Glutamatergic neuron (in vitro differentiated cells): ENCODE data around the gene IKZF3. TPM values are rescaled to one million over a fixed set of nuclear protein-coding genes. Genes with fewer than 3 reads are reported as not detected.

Experiments used
- DNase-seq: peaks from one replicate; pipeline ENCODE4 v3.0.0; 2022
- H3K27ac Mint-ChIP-seq: one replicate; pipeline ENCODE4 v1.8.0; 2020; ENCODE audit warnings: mild to moderate bottlenecking, mixed read lengths, inconsistent platforms; ENCODE audit not compliant: unreplicated experiment
- H3K27me3 Mint-ChIP-seq: one replicate; pipeline ENCODE4 v1.8.0; 2020; ENCODE audit warnings: mild to moderate bottlenecking, moderate library complexity, mixed read lengths, inconsistent platforms; ENCODE audit not compliant: unreplicated experiment
- H3K36me3 Mint-ChIP-seq: one replicate; pipeline ENCODE4 v1.8.0; 2020; ENCODE audit warnings: mild to moderate bottlenecking, mixed read lengths, inconsistent platforms; ENCODE audit not compliant: unreplicated experiment
- H3K4me1 Mint-ChIP-seq: one replicate; pipeline ENCODE4 v1.8.0; 2020; ENCODE audit warnings: mild to moderate bottlenecking, low read depth, mixed read lengths, inconsistent platforms; ENCODE audit not compliant: unreplicated experiment
- H3K4me3 Mint-ChIP-seq: one replicate; pipeline ENCODE4 v1.8.0; 2020; ENCODE audit warnings: mild to moderate bottlenecking, mixed read lengths, inconsistent platforms; ENCODE audit not compliant: unreplicated experiment
- H3K9me3 Mint-ChIP-seq: one replicate; pipeline ENCODE4 v1.8.0; 2020; ENCODE audit warnings: mild to moderate bottlenecking, moderate library complexity, mixed read lengths, inconsistent platforms; ENCODE audit not compliant: unreplicated experiment
- total RNA-seq: library from RNA; stranded (reverse); fragmentation: NEBNext Ultra II Directional; extraction: Animal tissue kit (Norgen Biotek cat#: 25700); gene quantifications from one replicate; pipeline ENCODE4 v1.2.1, GENCODE V29; 2021; ENCODE audit not compliant: unreplicated experiment
- TF ChIP-seq, protein P1 (sequence below): fragments of 200-600 bp; sonication (generic); IDR thresholded peaks from one replicate; pipeline ENCODE4 v1.5.0; 2021; ENCODE audit not compliant: partially characterized antibody, unreplicated experiment

IKZF3 gene
- total RNA-seq, 1 donor from 2014 or later, result not detected

DNA sequence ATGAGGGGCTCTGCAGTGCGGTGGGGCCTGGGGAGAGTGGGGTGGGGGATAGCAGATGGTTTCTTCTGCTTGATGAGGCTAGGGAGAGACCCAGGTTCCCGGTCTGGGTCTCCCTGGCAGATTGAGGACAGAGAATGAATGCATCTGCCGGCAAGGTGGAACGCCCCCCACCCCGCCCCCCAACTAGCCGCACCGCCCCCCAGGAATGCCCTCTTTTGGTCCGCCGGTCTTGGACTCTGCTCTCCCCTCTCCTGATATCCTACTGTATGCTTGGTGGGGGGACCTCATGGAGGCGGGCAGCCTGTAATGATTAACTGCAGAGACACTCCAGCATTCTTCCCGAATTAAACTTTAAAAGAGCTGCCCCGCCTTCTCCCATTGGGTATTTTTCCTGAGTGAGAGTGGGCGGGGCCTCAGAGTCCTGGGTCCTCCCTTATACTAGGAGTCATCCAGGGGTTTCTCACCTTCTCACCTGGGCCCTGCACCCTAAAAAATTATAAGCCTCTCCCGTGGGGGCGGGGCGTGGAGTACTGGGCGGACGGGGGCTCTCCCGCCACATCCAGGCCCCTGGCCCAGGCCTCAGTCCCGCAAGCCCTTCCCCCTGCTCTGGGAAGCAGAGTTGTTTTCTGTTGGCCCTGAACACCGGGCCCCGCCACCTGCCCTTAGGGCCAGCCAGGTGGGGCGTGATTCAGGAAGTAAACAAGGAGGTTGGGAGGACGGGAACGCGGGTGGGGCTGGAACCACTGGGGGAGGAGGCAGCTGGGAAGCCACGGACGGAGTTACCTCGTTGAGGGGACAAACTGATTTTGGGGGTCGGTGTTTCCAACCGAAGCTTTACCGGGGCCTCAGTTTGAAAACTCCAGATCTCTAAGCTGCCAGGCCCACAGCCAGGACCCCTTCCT, 124.9 kb downstream of the IKZF3 start:
- H3K36me3 Mint-ChIP-seq, result no peaks in the 10 kb centered on the region
- no peaks in the 10 kb centered on the region for H3K9me3 Mint-ChIP-seq
- DNase-seq, result no peak
- TF ChIP-seq, protein P1, sequence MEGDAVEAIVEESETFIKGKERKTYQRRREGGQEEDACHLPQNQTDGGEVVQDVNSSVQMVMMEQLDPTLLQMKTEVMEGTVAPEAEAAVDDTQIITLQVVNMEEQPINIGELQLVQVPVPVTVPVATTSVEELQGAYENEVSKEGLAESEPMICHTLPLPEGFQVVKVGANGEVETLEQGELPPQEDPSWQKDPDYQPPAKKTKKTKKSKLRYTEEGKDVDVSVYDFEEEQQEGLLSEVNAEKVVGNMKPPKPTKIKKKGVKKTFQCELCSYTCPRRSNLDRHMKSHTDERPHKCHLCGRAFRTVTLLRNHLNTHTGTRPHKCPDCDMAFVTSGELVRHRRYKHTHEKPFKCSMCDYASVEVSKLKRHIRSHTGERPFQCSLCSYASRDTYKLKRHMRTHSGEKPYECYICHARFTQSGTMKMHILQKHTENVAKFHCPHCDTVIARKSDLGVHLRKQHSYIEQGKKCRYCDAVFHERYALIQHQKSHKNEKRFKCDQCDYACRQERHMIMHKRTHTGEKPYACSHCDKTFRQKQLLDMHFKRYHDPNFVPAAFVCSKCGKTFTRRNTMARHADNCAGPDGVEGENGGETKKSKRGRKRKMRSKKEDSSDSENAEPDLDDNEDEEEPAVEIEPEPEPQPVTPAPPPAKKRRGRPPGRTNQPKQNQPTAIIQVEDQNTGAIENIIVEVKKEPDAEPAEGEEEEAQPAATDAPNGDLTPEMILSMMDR, result no peak
- peak overlapping the region; percentile 63 for H3K4me3 Mint-ChIP-seq
- no peaks in the 10 kb centered on the region for H3K4me1 Mint-ChIP-seq
- H3K27ac Mint-ChIP-seq, result no peak overlapping the region
- peaks cover 14% of the 10 kb centered on the region for H3K27me3 Mint-ChIP-seq

DNA sequence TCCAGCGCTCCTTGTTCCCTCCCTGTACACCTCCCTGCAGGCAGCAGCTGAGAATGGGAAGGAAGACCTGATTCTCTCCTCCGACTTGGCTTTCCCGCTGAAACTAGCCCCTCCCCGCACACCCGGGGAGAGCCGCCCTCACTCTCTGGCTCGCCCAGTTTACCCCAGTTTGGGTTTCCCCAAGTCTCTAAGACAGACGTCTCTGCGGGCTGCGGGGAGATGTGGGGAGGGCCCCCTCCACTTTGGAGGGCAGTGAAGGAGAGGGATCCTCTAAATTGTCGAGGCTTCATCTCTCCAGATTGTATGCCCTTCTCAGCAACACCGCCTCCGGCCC, 125.6 kb downstream of the IKZF3 start:
- H3K27me3 Mint-ChIP-seq, result peaks cover 11% of the 10 kb centered on the region
- TF ChIP-seq, protein P1, result no peak
- no peak for DNase-seq
- no peaks in the 10 kb centered on the region for H3K36me3 Mint-ChIP-seq
- H3K4me1 Mint-ChIP-seq, result no peaks in the 10 kb centered on the region
- H3K4me3 Mint-ChIP-seq, result no peak overlapping the region
- H3K27ac Mint-ChIP-seq, result no peak overlapping the region
- H3K9me3 Mint-ChIP-seq, result no peaks in the 10 kb centered on the region

DNA sequence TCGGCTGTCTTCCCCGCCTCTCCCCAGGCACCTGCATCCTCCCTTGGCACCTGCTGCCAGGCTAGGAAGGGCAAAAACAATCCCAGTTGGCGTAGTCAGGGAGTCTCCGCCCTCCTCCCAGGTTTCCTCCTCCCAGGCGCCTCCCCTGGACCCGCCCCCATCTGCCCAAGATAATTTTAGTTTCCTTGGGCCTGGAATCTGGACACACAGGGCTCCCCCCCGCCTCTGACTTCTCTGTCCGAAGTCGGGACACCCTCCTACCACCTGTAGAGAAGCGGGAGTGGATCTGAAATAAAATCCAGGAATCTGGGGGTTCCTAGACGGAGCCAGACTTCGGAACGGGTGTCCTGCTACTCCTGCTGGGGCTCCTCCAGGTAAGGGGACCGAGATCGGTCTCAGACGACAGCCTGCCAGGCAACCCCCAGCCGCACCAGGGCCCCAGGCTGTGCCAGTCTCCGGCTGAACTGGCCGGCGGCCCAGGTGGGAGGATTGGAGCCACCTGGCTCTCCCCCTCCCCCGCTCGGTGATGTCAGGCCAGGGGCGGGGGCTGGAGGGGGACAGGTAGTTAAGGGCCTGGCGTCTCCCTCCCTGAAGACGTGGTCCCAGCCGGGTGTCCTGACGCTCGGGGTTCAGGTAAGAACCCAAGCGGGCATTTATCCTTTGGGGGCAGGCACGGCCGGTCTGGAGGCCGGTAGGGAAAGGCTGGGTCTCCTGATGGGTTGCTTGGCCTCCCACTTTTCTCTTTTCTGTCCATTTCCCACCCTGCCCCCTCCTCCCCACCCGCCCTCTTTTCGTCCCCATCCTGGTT, 126.1 kb downstream of the IKZF3 start, which contains the start of gene GRB7:
Gene GRB7, plus strand, starts transcription at position 179 of the 808 bp plus-strand sequence. CDS start 4,364 bp downstream, outside the sequence.
- Mint-ChIP-seq H3K27me3 (peaks cover 11% of the 10 kb centered on the region), H3K4me3 (no peak within 1 kb of the TSS), H3K4me1 (no peaks in the 10 kb centered on the region), H3K27ac (no peak within 1 kb of the TSS), H3K36me3 (no peaks in the 10 kb centered on the region), H3K9me3 (no peaks in the 10 kb centered on the region)
- TF ChIP-seq, protein P1, result no peak
- no peak for DNase-seq

DNA sequence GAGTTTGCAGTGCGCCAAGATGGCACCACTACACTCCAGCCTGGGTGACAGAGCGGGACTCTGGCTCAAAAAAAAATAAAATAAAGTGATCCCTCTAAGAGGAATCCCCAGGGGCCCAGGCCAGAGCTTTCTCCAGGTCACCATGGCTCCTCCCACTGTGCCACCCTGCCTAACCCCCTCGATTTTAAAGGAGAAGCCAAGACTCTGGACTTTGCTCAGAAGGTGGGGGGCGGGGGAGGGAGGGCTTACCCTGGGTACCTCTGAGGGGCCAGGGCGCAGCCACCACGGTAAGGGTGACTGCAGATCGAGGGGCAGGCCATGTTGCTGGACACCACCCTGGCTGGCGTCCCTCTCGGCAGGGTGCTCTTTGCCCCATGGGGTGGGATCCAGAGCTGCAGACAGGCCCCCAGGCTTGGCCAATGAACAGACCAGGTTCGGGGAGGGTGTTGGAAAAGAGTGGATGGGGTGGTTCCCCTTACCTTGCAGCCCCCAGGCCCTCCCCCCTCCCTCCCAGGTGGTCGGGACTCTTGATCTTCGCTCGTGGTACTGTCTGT, 126.8 kb downstream of the IKZF3 start:
- Mint-ChIP-seq H3K27ac (no peak overlapping the region), H3K36me3 (no peaks in the 10 kb centered on the region), H3K9me3 (no peaks in the 10 kb centered on the region), H3K4me3 (no peak overlapping the region), H3K4me1 (no peaks in the 10 kb centered on the region), H3K27me3 (peaks cover 13% of the 10 kb centered on the region)
- no peak for DNase-seq
- TF ChIP-seq, protein P1, result no peak
